ENCODE measurements around the gene FXYD5.

GRCh38 chr19:35216833-35217648, 62.5 kb downstream of the FXYD5 start:
- TF ChIP-seq CTCF (IDR thresholded peaks at IDR 0.05) (peak; percentile 30), EZH2 (IDR thresholded peaks at IDR 0.05; ENCODE audit: borderline replicate concordance, insufficient read depth, low read depth, low read length, poor library complexity, severe bottlenecking) (no peak)

Measured in B cell (primary cell).